Measurements from ENCODE around the gene EFCAB5. TPM values are rescaled to one million over a fixed set of nuclear protein-coding genes. Genes with fewer than 3 reads are reported as not detected.

EFCAB5 gene
- total and polyA plus RNA-seq, 2 experiments from 2014 or later: 0.68 TPM; not detected in 1

GRCh38 chr17:30092886-30093285, 151.5 kb downstream of the EFCAB5 start:
- no peaks in the 10 kb centered on the region for H3K36me3 ChIP-seq (ENCODE audit: insufficient read depth)
- Mint-ChIP-seq H3K4me3 (no peak overlapping the region), H3K4me1 (no peaks in the 10 kb centered on the region), H3K9me3 (no peaks in the 10 kb centered on the region), H3K36me3 (ENCODE audit: low read depth) (no peaks in the 10 kb centered on the region), H3K27ac (no peak overlapping the region), H3K27me3 (ENCODE audit: insufficient read depth, low read depth, poor library complexity) (no peaks in the 10 kb centered on the region)
- TF ChIP-seq ZNF331 (CRISPR knock-in tag; IDR thresholded peaks at IDR 0.05; ENCODE audit: low read depth) (no peak), NANOG (IDR thresholded peaks at IDR 0.05; ENCODE audit: borderline replicate concordance) (no peak), JUNB (IDR thresholded peaks at IDR 0.05; ENCODE audit: unreplicated experiment) (no peak)
- H3K27ac ChIP-seq (ENCODE audit: low read depth): no peak overlapping the region
- no peaks in the 10 kb centered on the region for H3K4me1 ChIP-seq (ENCODE audit: insufficient read depth)
- ATAC-seq: no peak
- no peak overlapping the region for H3K4me2 ChIP-seq
- no peaks in the 10 kb centered on the region for H3K27me3 ChIP-seq (ENCODE audit: insufficient read depth)
- H3F3A ChIP-seq (replicated peaks; ENCODE audit: low read depth): no peaks in the 10 kb centered on the region
- no peak overlapping the region for H2AFZ ChIP-seq
- H3K79me2 ChIP-seq (replicated peaks; ENCODE audit: insufficient read depth): no peaks in the 10 kb centered on the region
- no peaks in the 10 kb centered on the region for H3K9me2 ChIP-seq (ENCODE audit: insufficient read depth)
- no peak overlapping the region for H3K4me3 ChIP-seq
- H4K20me1 ChIP-seq (replicated peaks; ENCODE audit: insufficient read depth): no peaks in the 10 kb centered on the region
- DNase-seq (ENCODE audit: low spot score): no peak

DNA sequence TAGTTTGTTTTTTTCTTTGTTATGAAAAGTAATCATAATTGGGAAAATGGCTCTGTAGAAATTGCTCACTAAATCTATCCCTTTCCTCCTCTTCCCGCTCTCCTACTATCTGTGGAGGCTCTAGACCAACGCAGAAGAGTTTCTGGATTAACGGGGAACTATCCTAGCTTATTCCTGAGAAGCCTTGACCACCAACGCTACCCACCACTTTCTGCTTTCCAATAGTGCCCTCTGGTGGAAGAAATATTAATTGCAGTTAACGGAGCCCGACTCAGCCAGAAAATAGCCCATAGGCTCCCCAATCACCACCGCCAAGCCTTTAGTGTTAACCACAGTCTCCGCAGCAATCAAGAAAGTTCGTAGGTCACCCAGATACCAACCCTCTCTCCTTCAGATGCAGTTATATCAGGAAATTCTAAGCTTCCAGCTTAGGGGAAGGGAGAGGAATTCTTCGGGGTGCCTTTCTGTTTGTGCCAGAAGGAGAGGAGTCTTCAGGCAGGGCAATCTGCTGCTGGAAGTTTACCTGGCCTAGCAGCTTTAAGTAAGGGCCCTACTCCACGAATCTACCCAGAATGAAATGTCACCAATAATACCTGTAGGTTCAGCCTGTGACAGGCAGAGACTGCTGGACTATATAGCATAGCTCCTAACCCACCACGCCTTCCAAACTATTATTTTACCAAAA, 152.2 kb downstream of the EFCAB5 start:
- ATAC-seq (peak; percentile 95), DNase-seq (ENCODE audit: low spot score) (peak; percentile 89)
- Histone ChIP-seq H3K27ac (ENCODE audit: low read depth) (no peak overlapping the region), H3K4me1 (ENCODE audit: insufficient read depth) (no peaks in the 10 kb centered on the region), H3K9me2 (ENCODE audit: insufficient read depth) (no peaks in the 10 kb centered on the region), H4K20me1 (replicated peaks; ENCODE audit: insufficient read depth) (no peaks in the 10 kb centered on the region), H3K4me2 (no peak overlapping the region), H3K27me3 (ENCODE audit: insufficient read depth) (no peaks in the 10 kb centered on the region), H3K36me3 (ENCODE audit: insufficient read depth) (no peaks in the 10 kb centered on the region), H2AFZ (peak overlapping the region; percentile 76; the same call in 1 of the 2 replicates), H3K4me3 (no peak overlapping the region), H3F3A (replicated peaks; ENCODE audit: low read depth) (no peaks in the 10 kb centered on the region), H3K79me2 (replicated peaks; ENCODE audit: insufficient read depth) (no peaks in the 10 kb centered on the region)
- Mint-ChIP-seq H3K27ac (no peak overlapping the region), H3K36me3 (ENCODE audit: low read depth) (no peaks in the 10 kb centered on the region), H3K27me3 (ENCODE audit: insufficient read depth, low read depth, poor library complexity) (no peaks in the 10 kb centered on the region), H3K9me3 (no peaks in the 10 kb centered on the region), H3K4me1 (no peaks in the 10 kb centered on the region), H3K4me3 (no peak overlapping the region)
- TF ChIP-seq NANOG (IDR thresholded peaks at IDR 0.05; ENCODE audit: borderline replicate concordance) (no peak), CTCF (conservative IDR thresholded peaks at IDR 0.05; ENCODE audit: low read depth in 2 of 2) (peak; percentile 88)

DNA sequence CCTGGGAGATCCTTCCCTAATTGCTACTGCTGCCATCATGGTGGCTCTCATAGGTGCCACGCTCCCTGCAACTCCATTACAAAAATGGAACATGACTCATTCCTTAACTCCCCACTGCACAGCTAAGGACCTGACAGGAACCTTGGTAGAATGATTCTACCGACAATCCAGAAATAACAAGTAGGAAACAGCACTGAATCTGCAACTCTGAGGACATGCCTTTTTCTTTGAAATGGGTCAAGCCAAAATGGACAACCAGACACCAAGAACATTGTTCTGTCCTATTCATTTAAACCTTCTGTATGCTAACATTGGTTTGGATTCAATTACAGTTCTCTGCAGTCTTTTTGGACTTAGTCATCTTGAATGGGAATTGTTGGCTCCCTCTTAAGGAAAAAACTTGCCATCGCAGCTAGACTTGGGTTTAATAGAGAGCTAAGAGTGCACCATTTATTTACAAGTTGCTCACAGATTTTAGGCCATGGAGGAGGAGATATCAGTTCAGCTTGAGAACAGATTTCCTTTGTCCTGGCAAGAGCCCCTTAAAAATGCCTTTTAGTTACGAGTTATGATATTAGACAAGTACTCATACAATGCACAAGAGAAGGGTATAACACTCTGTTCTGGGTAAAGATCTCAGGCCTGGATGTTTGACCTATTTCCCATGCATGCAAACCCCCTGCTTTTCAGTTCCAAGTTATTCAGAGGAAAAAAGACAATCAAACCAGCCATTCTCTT, 154.2 kb downstream of the EFCAB5 start:
- DNase-seq (ENCODE audit: low spot score) (peak; percentile 76), ATAC-seq (peak; percentile 44)
- no peaks in the 10 kb centered on the region for H4K20me1 ChIP-seq (replicated peaks; ENCODE audit: insufficient read depth)
- H3F3A ChIP-seq (replicated peaks; ENCODE audit: low read depth): no peaks in the 10 kb centered on the region
- H3K4me1 ChIP-seq (ENCODE audit: insufficient read depth): no peaks in the 10 kb centered on the region
- H3K27ac Mint-ChIP-seq: no peak overlapping the region
- H3K4me3 Mint-ChIP-seq: no peak overlapping the region
- H3K36me3 ChIP-seq (ENCODE audit: insufficient read depth): no peaks in the 10 kb centered on the region
- H3K4me2 ChIP-seq: no peak overlapping the region
- no peaks in the 10 kb centered on the region for H3K79me2 ChIP-seq (replicated peaks; ENCODE audit: insufficient read depth)
- H2AFZ ChIP-seq: no peak overlapping the region
- H3K36me3 Mint-ChIP-seq (ENCODE audit: low read depth): no peaks in the 10 kb centered on the region
- no peak overlapping the region for H3K4me3 ChIP-seq
- H3K27me3 Mint-ChIP-seq (ENCODE audit: insufficient read depth, low read depth, poor library complexity): no peaks in the 10 kb centered on the region
- no peaks in the 10 kb centered on the region for H3K9me3 Mint-ChIP-seq
- no peak overlapping the region for H3K27ac ChIP-seq (ENCODE audit: low read depth)
- no peaks in the 10 kb centered on the region for H3K9me2 ChIP-seq (ENCODE audit: insufficient read depth)
- H3K27me3 ChIP-seq (ENCODE audit: insufficient read depth): no peaks in the 10 kb centered on the region
- no peaks in the 10 kb centered on the region for H3K4me1 Mint-ChIP-seq
- TF ChIP-seq ZNF331 (CRISPR knock-in tag; IDR thresholded peaks at IDR 0.05; ENCODE audit: low read depth) (no peak), JUNB (IDR thresholded peaks at IDR 0.05; ENCODE audit: unreplicated experiment) (no peak), ZNF462 (CRISPR knock-in tag; IDR thresholded peaks at IDR 0.05) (no peak)

Measured in GM23338 (cell line).